Left ventricle myocardium superior (tissue), 1 donor: ENCODE results near the gene LY6G6D. TPM values are rescaled to one million over a fixed set of nuclear protein-coding genes. Genes with fewer than 3 reads are reported as not detected.
"Not testable (repeated sequence)": the region's sequence is repeated elsewhere in the genome, so short reads cannot be mapped to it uniquely, and the experiment has no call there.

Source experiments
- ATAC-seq: fragments of 200-7000 bp; cut with Tn5 transposase; one replicate; pipeline ENCODE4 v1.9.1; 2020; ENCODE audit warnings: mild to moderate bottlenecking, moderate library complexity
- DNase-seq: peaks from one replicate; pipeline ENCODE4 v3.0.0-alpha.2; 2020
- intact Hi-C: fragments of 100-400 bp; cut with micrococcal nuclease; formaldehyde crosslinking; loops from one replicate; pipeline ENCODE4 v1.11.0; 2022
- total RNA-seq: library from RNA; stranded (reverse); fragmentation: NEBNext Ultra II Directional; extraction: Animal tissue kit (Norgen Biotek cat#: 25700); gene quantifications from one replicate; pipeline ENCODE4 v1.2.1, GENCODE V29; 2021
- donor health status: DM: no; HTN: yes; CAD: no; lungs with severe emphysema.

The LY6G6D gene
- total RNA-seq, 1 donor from 2014 or later: not detected

DNA sequence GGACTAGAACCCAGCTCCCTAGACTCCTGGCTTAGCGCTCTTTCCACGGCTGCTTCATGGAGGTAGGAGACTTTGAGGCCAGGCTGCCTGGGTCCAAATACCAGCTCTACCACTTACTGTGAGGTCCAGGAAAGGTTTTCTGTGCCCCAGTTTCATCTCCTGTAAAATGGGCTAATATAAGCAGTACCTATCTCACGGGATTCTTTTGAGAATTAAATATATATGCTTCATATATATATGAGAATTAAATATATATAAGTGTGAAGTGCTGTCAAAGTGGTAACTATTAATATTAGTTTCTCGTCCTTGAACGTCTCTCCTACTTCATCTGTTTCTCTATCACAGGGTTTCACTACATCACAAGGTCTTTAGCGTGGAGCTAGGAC lies 24.1 kb upstream of the LY6G6D start:
- intact Hi-C loops: no loop called here
- DNase-seq: no peak
- no peak for ATAC-seq

DNA sequence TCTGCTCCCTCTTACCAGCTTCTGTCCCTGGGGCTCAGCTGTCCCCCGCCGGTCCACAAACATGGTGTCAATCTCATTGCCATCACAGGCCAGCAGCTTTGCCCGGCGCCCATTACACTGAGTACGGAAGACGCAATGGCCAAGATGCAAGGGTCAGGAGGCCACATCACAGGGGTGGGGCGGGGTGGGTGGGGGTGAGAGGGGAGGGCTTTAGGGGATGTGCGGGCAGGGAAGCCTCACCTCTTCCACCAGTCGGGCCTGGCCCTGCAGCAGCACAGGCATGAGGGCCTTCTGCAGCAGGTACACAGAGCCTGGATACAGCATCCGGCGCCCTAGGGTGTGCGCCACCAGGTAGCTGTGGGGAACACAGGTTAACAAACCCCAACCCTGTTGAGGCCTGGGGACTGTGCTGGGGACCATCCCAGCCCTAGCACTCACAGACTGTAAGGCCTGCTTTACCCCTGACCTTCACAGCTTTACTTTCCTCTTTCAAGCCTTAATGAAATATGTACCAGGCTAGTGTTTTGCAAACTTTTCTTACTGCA lies 23.5 kb upstream of the LY6G6D start:
- intact Hi-C loops: no loop called here
- DNase-seq (peak; percentile 25), ATAC-seq (no peak)

DNA sequence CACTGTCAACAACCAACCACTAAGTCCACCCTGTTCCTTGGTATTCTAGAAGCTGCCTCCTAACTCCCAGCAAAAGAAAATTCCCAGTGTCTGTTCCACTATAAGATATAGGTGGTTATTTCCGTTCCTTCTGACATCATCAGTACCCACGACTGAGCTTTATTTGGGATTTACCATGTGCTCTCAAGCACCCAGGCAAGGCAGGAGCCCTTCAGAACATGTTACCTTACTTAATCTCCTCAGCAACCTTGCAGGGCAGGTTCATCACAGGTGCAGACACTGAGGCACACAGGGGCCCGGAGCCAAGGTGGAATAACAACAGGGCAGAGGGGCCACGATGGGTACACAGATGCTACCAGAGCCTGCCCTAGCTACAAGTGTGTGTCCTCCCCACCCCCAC lies 22.8 kb upstream of the LY6G6D start:
- ATAC-seq: no peak
- intact Hi-C loops: no loop called here
- peak; percentile 7 for DNase-seq

DNA sequence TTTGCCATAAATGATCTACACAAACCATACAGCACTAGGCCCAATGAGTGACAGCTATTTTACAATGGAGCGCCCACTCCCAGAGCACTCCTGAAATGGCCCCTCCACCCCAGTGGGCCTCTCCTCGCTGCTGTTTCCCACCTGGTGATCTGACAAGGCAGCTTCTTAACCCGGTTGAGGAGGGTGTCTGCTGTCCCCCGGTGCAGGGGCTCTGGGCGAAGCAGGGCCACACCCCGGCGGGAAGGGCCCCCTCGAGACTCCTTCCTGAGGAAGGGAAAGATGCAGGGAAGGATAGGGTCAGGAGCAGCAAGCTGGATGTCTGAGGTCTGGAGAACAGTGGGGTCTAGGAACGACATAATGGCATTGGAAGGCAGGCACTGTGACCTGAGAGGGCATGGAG lies 22.3 kb upstream of the LY6G6D start:
- no peak for ATAC-seq
- intact Hi-C loops: no loop called here
- DNase-seq: no peak

DNA sequence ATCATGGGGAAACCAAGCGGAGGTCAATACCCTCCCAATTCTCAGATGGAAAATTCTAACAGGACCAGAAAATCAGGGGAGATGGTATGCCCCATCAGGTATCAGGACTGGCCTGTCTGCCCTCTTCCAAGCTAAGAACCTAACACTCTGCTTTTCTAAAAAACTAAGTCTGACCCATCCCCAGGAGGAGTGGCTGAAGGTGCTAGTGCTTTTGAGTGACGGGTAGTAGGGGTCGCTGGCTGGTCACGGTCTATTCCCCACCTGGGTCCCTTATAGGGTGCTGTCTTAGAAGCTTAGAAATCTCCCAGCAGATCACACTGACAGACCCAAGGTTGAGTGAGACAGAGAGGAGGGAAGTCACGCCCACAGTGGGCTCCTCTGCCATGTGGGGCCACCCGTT lies 21.6 kb upstream of the LY6G6D start:
- ATAC-seq (no peak), DNase-seq (no peak)
- intact Hi-C loops: no loop called here

DNA sequence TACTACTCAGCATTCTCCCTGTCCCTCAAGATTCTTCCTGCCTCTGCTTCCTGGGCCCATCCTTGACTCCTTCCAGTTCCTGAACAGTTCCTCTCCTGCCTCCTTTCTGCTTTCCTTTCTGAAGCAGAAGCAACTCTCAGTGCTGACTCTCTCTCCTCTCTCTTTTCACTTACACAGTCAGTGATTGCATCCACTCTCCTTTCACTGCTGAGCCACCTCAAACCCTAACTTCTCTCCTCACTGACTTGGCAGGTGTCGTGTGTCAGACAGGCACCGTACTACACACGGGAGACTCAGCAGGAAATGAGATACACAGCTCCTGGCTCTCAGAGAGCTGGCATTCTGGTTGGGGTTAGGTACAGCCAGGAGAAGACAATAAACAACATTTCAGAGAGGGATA lies 17.6 kb upstream of the LY6G6D start:
- intact Hi-C loops: no loop called here
- DNase-seq: no peak
- ATAC-seq: no peak

DNA sequence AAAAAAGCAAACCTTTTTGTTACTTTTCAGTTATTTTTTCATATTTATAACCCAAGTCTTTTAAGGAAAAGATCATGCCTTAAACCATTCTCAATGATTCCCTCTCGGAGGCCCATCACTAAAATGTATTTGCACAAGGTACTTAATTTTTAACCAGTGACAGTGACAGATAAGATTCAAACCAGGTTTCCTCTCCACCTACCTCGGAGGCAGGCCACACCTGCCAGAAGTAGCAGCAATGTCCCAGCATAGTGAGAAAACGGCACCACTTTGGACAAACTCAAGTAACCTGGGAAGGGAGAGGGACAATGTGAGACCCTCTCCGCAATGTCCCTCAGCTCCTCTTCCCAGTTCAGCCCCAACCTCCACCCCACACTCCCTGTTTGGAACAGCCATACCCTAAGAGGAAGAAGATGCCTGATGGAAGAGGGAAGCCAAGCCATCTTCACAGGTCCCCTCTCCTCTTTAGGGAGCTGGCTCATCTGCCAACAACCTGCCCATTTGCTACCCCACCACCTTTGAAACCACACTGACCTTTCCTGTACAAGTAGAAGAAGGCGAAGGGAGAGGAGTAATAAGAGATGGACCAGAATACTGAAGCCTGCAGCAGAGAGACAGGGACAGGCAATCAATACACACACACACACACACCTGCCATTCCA lies 14.3 kb upstream of the LY6G6D start:
- intact Hi-C loops: no loop called here
- DNase-seq (no peak), ATAC-seq (no peak)

DNA sequence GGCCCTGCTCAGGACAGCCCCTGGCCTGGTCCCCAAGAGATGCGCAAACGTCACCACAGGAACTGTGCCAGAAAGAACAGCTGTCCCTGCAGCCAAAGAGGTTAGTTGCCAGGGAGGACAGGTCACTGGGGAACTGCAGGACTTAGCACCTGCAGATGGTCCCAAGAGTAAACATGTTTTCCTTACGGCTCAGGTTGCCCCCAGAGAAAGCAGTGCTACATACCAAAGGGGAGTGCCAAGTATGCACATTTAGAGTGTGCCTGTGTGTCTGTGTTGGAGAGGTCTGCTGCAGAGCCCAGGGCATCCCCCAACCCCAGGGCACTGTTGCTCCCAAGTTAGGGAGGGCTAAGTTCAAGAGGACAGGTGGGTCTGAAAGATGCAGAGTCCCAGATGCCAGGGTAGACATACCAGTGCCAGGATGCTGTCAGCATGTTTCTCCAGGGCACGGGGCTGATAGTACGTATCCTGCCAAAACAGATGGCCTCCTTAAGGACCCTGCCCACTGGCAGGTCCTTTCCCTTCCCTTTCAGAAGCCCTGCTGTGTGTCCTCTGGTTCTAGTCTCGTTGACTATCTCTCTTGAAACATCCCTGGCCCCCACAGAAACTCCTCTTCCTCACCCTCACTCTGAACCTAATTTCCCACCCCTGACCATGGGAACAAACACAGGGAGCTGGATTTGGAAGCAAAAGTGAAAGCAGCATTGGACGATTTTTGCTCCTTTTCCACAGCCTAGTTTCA lies 13.3 kb upstream of the LY6G6D start:
- intact Hi-C loops: no loop called here
- DNase-seq: peak; percentile 55
- peak; percentile 10 for ATAC-seq

DNA sequence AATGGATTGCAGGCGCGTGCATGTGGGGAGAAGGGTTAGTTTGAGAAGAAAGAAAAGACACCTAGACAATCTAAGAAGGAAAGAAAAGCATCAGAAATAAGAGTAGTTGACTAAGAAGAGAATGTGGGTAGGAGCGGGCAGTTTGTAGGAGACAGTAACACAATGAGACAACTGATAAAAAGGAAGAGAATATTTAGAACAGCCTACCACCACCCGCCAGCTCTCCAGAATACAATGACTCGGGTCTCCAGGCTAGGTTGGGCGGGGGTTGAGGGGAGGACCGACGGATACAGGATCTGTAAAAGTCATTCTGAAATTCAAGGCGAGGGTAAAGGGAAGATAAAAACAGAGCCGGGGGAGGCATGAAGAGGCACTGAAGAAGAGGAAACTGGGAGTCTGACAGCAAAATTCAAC lies 12.7 kb upstream of the LY6G6D start:
- intact Hi-C loops: no loop called here
- peak; percentile 23 for ATAC-seq
- no peak for DNase-seq

DNA sequence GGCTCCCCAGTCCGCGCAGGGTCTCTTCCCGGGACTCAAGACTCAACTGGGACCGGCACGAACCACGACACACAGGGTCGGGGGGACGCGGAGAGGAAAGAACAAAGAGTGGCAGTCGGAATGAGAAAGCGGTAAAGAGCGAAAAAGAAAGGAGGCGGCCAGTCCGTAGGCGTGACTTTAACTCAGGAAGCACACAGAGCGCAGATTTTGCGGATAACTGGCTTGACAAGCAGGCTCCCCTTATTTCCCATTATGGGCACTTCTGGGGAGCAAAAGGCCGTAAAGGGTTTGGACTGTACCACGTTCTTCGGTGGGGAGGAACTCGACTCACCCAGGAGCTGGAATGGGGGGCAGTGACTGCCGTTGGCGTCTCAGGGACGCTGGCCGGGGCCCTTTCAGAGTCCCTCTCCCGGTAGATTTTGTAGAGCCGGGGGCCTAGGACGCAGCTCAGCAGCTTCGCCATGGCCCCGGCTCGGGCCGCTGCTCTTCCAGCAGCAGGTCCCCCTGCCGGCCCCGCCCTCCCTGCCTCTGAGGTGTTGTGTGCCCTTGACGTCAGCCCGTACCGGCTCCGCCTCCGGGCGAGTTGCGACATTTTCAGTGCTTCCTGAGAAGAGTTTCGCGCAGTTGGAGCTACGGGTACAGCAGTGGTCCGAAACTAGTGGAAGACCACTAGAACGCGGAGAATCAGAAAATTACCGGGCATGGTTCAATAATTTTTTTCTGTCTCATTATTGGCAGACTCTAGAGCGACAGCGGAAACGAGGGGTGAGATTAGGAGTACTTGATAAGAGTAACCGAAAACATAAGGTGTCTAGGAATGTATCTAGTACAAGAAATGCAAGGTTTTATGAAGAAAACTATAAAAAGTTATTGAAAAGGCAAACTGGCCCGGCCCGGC lies 12.1 kb upstream of the LY6G6D start, which contains the start of gene ABHD16A:
ABHD16A (minus strand) TSS at position 506 of the 898 bp plus-strand sequence; CDS start at position 463, 43 bp downstream.
- intact Hi-C loops: no loop called here
- peak; percentile 99 for ATAC-seq
- DNase-seq: peak; percentile 99

DNA sequence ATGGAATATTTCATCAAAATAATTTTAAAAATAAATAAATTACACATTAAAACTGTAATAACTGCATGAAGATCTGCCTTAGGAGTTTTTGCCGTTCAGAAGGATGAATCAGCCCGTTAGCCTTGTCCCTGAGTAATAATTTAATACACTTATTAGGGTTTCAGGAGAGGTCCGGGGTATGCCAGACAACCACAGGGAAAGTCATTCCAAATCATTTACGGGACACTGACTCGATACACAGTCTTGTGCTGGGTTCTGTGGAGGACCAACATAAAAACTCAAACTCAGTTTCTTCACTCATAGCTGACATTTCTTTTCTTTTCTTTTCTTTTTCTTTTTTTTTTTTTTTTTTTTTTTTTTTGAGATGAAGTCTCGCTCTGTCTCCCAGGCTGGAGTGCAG lies 9.2 kb upstream of the LY6G6D start:
- DNase-seq (no peak), ATAC-seq (no peak)
- intact Hi-C loops: no loop called here

DNA sequence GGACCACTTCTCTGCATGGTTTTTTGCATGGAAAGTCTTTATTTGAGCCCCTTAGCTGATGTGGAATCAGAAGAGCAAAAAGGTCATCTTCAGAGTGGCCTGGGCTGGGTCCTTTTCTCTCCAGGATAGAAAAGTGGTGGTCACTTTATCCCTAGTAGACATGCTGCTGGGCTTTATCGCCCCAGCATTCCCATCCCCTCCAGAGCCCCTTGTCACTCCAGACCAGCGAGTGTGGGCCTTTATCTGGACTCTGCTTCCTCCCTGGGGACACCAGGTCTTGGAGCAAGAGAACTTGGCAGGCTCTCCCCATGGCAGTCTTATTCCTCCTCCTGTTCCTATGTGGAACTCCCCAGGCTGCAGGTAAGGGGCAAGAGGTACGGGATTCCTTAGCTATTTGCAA lies 8.5 kb upstream of the LY6G6D start, which contains the start of gene LY6G6F:
LY6G6F (plus strand) TSS at position 268 of the 400 bp plus-strand sequence; CDS start at position 309, 41 bp downstream.
- DNase-seq (no peak), ATAC-seq (no peak)
- intact Hi-C loops: no loop called here

DNA sequence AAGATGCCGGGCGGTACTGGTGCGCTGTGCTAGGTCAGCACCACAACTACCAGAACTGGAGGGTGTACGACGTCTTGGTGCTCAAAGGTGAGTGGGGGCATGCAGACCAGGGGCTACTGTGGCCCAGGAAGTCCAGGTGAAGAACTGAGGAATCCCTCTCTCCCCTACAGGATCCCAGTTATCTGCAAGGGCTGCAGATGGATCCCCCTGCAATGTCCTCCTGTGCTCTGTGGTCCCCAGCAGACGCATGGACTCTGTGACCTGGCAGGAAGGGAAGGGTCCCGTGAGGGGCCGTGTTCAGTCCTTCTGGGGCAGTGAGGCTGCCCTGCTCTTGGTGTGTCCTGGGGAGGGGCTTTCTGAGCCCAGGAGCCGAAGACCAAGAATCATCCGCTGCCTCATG lies 7.4 kb upstream of the LY6G6D start:
- DNase-seq (no peak), ATAC-seq (no peak)
- intact Hi-C loops: no loop called here

DNA sequence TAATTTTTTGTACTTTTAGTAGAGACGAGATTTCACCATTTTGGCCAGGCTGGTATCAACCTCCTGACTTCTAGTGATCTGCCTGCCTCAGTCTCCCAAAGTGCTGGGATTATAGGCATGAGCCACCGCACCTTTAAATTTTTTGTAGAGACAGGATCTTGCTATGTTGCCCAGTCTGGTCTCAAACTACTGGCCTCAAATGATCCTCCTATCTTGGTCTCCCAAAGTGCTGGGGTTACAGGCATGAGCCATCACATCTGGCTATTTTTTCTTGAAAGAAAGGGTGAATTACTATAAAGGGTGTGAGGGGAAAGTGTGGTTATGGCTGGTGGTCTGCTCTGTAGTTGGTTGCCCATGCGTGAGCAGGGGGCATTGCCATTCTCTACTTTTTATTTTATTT lies 6.9 kb upstream of the LY6G6D start:
- ATAC-seq (no peak), DNase-seq (no peak)
- intact Hi-C loops: no loop called here

DNA sequence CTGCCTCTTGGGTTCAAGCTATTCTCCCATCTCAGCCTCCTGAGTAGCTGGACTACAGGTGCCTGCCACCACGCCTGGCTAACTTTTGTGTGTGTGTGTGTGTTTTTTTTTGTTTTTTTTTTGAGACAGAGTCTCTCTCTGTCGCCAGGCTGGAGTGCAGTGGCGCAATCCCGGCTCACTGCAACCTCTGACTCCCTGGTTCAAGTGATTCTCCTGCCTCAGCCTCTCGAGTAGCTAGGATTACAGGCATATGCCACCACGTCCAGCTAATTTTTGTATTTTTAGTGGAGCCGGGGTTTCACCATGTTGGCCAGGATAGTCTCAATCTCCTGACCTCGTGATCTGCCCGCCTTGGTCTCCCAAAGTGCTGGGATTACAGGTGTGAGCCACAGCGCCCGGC lies 6.0 kb upstream of the LY6G6D start:
- ATAC-seq, intact Hi-C loops, DNase-seq: not testable (repeated sequence)

DNA sequence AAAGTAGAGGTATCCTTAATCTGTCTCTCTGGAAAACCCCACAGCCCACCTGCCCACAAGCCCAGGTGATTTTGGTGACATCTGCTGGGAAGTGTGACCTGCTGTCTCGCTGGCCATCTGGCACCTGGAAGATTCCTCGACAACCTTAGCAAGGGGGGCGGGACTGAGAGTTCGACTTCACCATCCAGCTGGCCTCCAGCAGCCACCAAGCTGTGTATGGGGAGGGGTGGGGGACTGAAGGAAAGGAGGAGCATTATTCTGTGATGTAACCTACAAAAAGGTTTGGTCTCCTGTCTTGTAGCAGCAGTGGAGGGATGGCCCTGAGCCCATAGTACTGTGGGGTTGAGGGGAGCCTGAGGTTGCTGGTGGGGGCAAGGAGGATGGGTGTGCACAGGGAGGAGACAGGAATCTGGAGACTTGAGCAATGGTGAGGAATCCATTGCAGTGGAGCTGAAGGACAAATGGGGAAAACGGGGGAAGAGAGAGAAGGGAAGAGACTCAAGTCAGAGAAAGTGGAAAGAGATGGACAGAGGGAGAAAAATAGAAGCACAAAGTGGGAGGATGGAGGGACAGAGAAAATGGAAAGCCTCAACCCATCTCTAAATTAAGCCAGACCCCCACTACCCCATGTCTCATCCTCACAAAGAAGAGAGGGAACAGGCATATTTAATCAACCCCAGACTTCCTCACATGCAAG lies 4.5 kb upstream of the LY6G6D start:
- ATAC-seq (no peak), DNase-seq (no peak)
- intact Hi-C loops: no loop called here

DNA sequence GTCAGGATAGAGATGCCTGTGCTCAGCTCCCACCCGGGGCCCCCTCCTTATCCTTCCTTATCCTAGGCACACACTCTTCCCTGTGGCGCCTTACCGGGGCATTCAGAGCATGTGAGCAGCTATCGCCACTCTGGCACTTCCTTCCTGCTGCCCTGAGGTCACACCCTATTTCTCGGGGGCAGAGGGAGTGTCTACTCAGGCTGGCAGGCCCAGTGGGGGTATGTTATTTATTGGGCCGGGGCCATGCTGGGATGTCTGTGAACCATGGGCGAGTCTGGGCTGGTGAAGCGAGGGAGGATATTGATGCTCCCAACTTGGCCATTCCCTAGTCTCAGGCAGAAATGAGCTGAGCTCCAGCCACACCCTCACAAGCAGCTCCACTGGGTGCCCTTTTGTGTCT lies 3.9 kb upstream of the LY6G6D start:
- intact Hi-C loops: no loop called here
- ATAC-seq (no peak), DNase-seq (no peak)

DNA sequence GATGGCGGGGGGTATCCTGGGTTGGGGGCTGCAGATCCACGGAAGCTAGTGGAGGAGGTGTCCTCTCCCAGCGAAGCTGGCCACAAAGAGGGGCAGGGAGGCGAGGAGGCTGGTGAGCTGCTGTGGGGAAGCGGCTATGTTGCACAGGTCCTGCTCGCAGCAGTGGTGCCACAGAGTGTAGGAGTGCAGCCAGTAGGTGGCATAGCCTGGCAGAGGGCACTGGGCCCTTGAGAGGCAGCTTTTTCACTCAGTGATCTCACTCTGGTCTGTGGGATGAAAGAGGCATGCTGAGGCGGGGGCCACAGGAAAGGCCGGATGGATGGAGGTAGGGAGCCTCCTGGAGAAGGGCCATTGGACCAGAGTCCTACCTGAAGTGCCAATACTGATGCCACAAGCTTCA lies 2.9 kb upstream of the LY6G6D start:
- ATAC-seq: peak; percentile 70
- intact Hi-C loops: no loop called here

DNA sequence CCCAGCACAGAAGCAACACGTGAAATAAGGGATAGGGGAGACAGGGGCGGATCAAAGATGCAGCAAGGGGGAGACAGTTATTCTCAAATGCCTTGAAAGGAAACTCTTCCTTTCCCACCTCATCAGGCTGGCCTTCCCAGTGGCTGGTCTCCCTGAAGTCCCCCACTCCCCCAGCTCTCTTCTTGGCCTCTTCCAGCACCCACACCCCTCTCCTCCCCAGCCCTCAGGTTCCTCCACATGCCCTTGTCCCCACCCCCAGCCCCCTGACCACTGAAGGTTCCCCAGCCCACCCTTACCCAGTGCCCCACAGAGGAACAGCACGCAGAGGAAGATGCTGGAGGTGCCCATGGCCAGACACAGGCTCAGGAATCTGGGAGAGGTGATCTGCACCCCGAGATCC lies 1.7 kb upstream of the LY6G6D start:
- DNase-seq (no peak), ATAC-seq (no peak)
- intact Hi-C loops: no loop called here

More for the DNA sequence above, 2.9 kb upstream of the LY6G6D start:
- DNase-seq: no peak
